ENCODE data around the gene UNC119.

Gene UNC119

GRCh38 chr17:28519236-28519635, 33.2 kb downstream of the UNC119 start:
- no peak for DNase-seq

DNA sequence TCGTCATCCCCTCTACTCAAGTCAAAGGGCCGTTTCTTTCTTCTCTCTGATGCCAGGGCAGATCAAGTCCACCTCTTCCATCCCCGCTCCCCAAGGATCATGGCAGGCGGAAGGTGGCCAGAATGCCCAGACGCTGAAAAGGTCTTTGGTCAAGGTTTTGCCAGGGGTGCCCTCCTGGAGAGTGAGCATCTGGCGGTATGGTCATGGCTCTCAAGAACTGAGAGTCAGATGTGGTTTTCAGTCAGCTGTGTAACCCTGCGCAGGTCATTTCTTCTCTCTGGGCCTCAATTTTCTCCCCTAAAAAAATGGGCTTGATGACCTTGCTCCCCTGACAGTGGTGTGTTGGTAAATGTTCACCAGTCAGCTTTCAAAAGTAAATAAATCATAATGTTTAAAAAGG, 33.8 kb downstream of the UNC119 start:
- no peak for DNase-seq

DNA sequence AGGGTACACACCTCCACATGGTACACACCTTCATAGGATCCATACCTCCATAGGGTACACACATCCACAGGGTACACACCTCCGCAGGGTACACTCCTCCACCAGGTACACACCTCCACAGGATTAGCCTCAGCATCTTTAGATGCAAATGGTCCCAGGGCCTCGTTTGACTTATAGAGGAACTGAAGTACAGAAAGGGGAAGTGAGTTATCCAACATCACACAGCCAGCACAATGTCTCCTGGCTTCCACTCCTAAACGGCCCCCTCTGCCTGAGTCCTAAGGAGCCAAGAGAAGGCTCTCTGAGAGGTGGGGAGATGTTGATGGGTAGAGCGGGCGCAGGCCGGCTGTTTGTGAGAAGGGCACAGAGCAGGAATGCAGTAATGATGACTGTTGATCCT, 34.3 kb downstream of the UNC119 start:
- no peak for DNase-seq

DNA sequence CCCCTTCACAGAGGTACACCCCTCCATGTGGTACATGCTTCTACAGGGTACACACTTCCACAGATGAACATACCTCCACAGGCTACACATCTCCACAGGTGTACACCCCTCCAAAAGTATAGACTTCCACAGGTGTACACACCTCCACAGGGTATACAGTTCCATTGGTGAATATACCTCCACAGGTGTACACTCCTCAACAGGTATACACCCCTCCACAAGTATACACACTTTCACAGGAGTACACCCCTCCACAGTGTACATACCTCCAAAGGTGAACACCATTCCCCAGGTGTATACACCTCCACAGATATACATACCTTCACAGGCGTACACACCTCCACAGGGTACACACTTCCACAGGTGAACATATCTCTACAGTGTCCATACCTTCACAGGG, 36.9 kb downstream of the UNC119 start:
- no peak for DNase-seq

- DNase-seq, result no peak
These were observed 37.8 kb downstream of the UNC119 start for GRCh38 chr17:28514561-28515002.

- DNase-seq, result no peak
These were observed 38.9 kb downstream of the UNC119 start for GRCh38 chr17:28513476-28513875.

GRCh38 chr17:28511858-28512461, 40.5 kb downstream of the UNC119 start:
- no peak for DNase-seq

GRCh38 chr17:28509789-28510188, 42.6 kb downstream of the UNC119 start:
- no peak for DNase-seq

- DNase-seq, result no peak
These were observed 44.2 kb downstream of the UNC119 start for GRCh38 chr17:28508211-28508724.

GRCh38 chr17:28507567-28508203, 44.7 kb downstream of the UNC119 start:
- DNase-seq, result no peak

- no peak for DNase-seq
These were observed 45.5 kb downstream of the UNC119 start for GRCh38 chr17:28506763-28507487.

DNA sequence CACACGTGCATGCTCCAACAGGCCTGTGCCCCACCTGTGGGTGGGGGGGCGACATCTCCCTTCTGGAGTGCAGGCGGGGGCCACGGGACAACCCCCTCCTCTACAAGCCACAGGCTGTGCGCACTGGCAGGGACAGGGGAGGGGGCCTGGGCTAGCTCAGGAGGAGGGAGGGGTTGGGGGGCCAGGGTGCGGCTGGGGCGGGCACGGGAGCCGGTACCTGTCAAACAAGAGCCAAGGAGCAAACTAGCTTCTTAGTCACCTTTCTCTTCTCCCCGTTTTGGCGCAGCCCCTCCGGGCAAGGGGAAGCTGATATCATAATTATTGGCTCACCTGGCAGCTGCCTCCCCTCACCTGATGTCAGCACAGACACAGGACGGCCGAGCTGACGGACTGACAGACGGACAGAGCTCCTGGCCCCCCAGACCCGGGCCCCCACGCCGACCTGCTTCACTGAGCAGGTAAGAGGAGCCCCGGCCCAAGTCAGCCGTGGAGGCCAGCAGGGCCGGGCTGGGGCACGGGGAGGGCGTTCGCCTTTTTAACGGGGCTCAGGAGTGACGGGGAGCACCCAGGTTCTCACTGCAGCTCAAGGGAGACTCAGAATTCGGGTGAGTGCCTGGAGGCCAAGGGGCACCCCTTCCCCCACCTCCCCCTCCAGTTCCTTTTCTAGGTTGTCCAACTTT, 46.3 kb downstream of the UNC119 start, which contains the start of gene FOXN1:
Gene FOXN1 (plus strand): TSS at position 363 of the 680 bp plus-strand sequence. CDS start 17,622 bp downstream, outside the sequence.
- no peak for DNase-seq

DNA sequence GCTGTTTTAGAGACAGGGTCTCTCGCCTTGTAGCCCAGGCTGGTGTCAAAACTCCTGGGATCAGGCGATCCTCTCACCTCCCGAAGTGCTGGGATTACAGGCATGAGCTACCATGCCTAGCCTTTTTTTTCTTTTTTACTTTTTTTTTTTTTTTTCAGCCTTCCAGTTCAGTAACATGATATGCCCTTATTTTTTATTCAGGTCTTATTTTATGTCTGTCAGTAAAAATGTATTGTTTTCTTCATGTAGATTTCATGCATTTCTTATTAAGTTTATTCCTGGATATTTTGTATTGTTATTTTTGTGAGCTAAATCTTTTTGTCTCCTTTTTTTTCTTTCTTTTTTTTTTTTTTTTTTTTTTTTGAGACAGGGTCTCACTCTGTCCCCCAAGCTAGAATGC, 49.0 kb downstream of the UNC119 start:
- DNase-seq, result no peak

DNA sequence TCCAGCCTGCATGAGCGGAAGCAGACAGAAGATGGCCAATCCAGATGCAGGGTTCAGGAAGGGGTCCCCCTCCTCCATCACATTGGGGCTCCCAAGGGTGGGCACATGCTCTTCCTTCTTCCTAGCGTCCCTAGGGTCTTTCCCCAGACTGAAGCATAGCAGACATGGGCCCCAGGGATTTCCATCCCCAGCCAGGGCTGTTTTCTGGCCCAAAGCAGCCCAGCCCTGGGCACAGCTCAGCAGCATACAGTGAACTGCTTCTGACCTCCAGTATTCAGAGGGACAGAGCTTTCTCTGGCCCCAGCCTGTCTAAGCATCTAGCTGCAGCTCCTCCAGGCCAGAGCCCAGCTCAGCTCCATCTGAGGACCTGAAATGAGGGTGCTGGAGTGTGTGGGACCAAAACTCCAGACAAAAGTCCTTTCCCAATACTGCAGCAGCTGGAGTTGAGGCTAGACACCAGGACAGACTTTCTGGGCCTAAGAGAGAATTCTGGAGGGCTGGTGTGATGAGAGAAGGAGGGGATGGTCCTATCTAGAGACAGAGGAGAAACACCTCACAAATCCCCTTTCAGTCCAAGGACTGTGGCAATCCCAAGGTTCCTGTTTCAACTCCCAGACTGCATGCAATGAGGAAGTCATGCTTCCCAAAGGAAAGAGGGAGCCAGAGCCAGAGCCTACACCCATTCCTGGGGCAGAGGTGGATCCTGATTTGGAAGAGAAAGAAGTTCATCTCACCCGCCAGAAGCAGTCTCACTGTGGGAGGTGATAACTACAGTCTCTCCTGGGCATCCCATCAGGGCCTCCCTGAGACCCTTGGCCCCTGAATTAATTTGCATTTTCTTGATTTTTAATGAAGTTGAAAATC, 50.8 kb downstream of the UNC119 start:
- no peak for DNase-seq

DNA sequence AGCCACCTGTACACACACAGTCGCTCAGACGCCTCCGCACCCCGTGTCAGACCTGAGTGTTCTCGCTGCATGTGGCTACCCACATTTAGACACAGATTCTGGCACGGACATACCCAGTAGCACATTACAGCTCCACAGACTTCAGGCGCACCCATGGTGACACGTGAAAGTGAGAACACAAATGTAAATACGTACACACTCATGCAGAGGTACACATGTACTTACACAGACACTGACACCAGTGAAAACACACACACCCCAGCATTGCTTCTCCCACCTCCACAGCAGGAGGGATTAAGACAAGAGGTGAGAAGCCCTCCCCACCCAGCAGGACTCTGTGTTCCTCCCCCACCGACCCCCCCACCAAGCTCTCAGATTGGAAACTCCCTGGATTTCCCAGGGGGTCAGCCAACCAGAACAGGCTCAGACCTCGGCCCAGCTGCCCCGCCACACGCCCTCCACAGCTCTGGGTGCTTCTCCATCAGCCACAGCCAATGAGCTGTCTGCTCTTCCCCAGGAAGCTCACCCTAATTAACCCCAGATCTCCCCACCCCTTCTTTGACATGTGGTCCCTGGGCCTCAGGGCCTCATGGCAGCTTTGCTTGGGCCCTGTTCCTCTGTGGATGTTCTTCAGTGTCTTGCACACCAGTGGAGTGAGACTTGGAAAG, 51.6 kb downstream of the UNC119 start:
- no peak for DNase-seq

DNA sequence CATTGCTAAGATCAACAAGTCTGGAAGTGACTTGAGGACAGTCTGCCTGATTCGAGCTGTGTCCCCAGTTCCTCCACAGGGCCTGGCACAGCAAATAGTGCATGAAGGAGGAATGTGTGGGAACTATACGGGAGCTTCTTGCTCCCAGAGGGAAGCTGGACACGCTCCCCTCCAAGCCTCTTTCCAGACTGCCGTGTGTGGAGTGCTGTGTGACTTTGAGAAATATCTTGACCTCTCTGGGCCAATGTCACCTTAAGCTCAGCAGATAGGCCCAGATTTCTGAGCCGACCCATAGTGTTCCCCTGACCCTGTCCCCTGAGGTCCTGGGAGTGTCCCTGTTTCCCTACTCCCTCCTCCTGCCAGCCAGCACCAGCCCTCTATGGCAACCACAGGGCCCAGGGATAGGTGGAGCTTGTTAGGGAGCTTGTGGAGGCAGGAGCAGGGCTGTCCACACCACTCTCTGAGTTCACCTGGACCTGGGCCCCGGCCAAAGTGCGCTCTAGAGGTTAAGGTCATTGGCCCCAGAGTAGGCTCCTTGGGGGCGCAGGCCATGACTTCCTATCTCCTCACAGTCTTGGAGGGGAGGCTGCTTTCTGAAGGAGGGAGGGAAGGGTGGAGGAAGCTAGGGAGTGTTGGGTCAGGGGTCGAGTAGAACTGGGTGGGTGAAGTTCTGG, 52.6 kb downstream of the UNC119 start:
- DNase-seq, result no peak

DNA sequence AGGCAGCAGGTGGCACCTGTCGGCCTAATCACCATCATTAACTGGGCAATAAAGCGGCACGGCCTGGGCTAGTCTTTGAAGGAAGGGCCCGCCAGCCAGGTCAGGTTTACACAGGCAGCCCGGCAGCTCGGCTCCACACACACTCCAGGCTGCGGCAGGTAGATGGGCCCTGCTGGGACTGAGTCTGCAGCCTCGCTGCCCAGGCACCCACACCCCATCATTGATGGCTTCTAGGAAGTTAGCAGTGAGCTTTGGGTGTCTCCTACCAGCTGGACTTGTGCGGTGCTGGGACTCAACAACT, 53.1 kb downstream of the UNC119 start:
- DNase-seq, result no peak

- DNase-seq, result no peak
These were observed 53.6 kb downstream of the UNC119 start for GRCh38 chr17:28498652-28499363.

- DNase-seq, result no peak
These were observed 54.5 kb downstream of the UNC119 start for GRCh38 chr17:28497931-28498330.
